Stimulated activated CD8-positive, alpha-beta memory T cell treated with anti-CD3 and anti-CD28 coated beads, Interleukin-12 subunit alpha, Interleukin-12 subunit beta, amount 100 ng/mL, for 24 hours (primary cell): ENCODE data around the gene SMYD3.
A peak's percentile ranks its signal among the peaks of the same experiment; 100 is the strongest.

ENCODE experiments used
- DNase-seq: peaks from one replicate; pipeline ENCODE4 v3.0.0-alpha.2; 2020; ENCODE audit errors: extremely low read depth

Gene SMYD3

GRCh38 chr1:246470585-246470984 is 36.5 kb downstream of the SMYD3 start:
- no peak for DNase-seq

GRCh38 chr1:246462986-246463385 is 44.1 kb downstream of the SMYD3 start:
- DNase-seq = no peak

GRCh38 chr1:246460406-246460805 is 46.7 kb downstream of the SMYD3 start:
- DNase-seq = no peak

DNA sequence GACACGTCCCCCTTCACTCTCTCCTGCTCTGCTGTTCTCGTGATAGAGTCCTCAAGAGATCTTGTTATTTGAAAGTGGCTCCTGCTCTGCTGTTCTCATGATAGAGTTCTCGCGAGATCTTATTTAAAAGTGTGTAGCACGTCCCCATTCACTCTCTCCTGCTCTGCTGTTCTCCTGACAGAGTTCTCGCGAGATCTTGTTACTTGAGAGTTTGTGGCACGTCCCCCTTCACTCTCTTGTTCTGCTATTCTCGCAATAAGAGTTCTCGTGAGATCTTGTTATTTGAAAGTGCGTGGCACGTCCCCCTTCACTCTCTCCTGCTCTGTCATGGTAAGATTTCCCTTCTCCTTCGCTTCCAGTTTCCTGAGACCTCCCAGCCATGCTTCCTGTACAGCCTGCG is 47.9 kb downstream of the SMYD3 start:
- no peak for DNase-seq

GRCh38 chr1:246455476-246455875 is 51.6 kb downstream of the SMYD3 start:
- no peak for DNase-seq

GRCh38 chr1:246454655-246455054 is 52.4 kb downstream of the SMYD3 start:
- no peak for DNase-seq

DNA sequence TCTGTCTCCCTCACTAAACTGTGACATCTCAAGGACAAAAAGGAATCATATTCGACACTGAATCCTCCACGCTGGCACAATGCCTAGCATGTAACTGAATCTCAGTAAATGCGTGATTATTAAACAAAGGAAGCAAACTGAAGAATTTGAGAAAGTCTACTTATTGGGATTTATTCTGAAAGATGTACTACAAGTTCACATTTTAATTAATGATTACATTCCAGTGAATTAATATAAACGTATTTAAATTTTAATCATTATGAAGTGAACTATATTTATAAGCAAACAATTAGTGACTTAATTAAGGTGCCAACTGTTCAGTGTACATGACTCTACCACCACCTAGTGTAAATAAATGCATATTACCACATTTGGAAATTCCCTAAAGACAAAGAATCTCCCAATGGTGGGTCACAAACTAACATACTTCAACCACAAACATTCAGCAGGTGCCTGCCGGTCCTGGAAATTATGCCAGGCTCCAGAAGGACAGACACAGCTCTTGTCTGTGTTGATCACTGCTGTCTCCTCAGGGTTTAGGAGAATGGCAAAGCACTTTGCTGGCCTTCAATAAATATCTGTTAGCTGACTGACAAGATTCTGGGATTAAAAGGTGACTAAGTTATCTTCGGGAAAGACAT is 56.3 kb downstream of the SMYD3 start:
- DNase-seq = no peak

- no peak for DNase-seq
Measured at GRCh38 chr1:246448373-246448772, 58.7 kb downstream of the SMYD3 start.

- no peak for DNase-seq
Measured at GRCh38 chr1:246447501-246447900, 59.6 kb downstream of the SMYD3 start.

DNA sequence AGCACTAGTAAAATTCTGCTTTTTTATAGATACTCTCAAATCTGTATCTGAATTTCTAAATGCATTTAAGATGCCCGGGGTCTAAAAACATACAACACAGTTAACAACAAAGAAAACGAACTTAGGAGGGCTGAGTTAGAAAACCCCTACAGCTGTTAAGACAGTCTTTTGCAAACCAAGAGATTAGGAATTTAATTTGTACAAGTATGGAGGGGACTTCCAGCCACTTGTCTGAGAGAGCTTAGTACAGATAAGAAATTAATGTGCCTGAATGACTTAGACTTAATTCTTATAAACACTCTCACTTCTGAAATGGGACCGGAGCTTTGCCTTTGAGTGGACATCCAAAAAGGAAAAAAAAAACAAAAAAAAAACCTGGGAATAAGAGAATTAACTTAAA is 61.6 kb downstream of the SMYD3 start:
- no peak for DNase-seq

- no peak for DNase-seq
Measured at GRCh38 chr1:246444617-246445016, 62.5 kb downstream of the SMYD3 start.

GRCh38 chr1:246437961-246438360 is 69.1 kb downstream of the SMYD3 start:
- DNase-seq = no peak

DNA sequence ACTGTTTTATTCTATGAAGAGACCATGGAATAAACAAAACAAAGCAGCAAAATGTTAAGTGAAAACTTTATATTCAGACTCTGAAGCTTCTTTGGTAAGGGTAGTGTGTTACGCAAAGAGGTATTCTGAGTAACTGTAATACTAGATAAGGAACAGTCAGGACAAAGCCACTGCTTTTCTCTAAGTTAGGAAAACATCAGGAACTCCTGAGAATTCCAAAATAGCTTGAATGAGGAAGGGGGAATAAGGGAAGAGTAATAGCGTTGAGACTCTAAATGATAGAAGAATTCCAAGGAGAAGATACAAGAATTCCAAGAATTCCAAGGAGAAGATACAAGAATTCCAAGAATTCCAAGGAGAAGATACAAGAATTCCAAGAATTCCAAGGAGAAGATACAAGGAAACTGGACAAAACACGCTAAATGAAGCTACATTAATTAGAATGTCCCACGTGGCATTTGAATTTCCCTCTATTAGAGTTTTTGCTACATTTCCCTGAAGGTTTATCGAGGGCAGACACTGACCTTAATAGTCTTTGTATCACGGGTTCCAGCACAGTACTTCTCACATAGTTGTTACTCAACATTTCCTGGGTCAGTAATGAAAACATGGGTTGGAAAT is 71.5 kb downstream of the SMYD3 start:
- DNase-seq = no peak

DNA sequence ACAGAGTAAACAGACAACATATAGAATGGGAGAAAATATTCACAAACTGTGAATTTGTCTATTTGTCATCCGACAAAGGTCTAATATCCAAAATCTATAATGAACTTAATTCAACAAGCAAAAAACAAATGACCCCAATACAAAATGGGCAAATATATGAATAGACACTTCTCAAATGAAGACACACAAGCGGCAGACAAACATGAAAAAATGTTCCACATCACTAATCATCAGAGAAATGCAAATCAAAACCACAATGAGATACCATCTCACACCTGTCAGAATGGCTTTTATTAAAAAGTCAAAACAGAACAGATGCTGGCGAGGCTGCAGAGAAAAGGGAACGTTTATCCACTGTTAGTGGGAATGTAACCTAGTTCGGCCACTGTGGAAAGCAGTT is 72.7 kb downstream of the SMYD3 start:
- DNase-seq = no peak

GRCh38 chr1:246428542-246429308 is 78.4 kb downstream of the SMYD3 start:
- DNase-seq = peak; percentile 10

- no peak for DNase-seq
Measured at GRCh38 chr1:246427611-246428010, 79.5 kb downstream of the SMYD3 start.

- DNase-seq = no peak
Measured at GRCh38 chr1:246425895-246426294, 81.2 kb downstream of the SMYD3 start.

DNA sequence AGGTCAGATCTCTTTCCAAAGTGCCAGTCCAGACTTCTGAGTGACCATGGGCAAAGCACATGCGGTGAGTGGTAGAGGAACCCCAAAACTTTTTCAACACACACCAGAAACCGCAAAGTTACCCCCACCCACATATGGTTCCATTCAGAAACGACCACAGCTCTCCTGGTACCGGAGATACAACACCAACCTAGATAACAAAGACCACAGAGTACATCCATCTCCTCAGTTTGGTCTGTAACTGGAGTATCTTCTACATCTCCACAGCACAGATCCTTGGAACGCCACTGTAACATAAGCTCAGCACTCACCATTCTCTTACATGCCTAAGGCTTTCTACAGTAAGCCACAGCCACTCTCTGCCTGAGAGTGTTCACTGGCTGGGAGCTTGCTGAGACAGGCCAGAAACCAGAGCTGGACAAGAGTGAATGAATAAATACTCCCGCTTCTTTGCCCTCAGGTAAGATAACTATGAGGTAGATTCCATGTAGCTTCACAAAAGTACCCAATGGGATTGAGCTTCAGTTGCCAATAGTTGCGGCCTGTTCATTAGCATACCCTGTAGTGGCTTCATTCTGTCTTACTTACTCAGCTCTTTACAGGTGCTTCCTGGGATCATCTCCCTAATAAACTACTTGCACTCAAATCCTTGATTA is 81.8 kb downstream of the SMYD3 start:
- DNase-seq = no peak

DNA sequence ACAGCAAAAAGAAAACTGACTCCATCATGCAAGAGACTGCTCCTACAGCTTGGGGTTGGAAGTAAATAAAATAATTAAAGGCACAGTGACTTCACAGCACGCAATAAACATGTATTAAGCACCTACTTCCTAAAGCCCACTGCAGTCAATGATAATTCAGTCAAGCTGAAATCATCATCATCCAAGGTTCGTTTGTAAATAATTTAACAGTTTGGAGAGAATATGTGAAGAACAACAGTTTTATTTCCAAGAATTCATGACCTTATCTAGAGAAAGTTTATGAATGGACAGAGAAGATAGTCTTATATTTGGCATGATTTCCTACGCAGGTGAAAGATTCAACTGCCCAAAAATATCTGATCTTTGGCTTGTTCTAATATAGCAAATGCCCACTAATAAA is 86.8 kb downstream of the SMYD3 start:
- DNase-seq = no peak

DNA sequence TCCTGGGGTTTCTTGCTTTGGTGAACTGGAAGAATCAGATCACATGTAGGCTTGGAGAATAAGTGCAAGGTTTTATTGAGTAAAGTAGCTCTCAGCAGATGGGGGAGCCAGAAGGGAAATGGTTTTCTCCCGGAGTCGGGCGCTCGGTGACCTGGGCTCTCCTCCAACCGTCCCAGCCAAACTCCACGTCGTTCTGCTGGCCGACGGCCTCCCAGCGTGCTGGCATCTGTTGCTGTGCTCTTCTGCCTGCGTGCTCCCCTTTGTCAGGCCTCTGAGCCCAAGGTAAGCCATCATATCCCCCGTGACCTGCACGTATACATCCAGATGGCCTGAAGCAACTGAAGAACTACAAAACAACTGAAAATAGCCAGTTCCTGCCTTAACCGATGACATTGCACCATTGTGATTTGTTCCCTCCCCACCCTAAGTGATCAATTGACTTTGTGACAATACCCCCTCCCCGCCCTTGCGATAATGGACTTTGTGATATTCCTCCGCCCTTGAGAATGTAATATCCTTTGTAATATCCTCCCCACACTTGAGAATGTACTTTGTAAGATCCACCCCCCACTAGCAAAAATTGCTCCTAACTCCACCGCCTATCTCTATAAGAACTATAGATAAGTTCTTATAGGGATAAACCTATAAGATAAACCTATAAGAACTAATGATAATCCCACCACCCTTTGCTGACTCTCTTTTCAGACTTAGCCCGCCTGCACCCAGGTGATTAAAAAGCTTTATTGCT is 88.3 kb downstream of the SMYD3 start:
- no peak for DNase-seq

DNA sequence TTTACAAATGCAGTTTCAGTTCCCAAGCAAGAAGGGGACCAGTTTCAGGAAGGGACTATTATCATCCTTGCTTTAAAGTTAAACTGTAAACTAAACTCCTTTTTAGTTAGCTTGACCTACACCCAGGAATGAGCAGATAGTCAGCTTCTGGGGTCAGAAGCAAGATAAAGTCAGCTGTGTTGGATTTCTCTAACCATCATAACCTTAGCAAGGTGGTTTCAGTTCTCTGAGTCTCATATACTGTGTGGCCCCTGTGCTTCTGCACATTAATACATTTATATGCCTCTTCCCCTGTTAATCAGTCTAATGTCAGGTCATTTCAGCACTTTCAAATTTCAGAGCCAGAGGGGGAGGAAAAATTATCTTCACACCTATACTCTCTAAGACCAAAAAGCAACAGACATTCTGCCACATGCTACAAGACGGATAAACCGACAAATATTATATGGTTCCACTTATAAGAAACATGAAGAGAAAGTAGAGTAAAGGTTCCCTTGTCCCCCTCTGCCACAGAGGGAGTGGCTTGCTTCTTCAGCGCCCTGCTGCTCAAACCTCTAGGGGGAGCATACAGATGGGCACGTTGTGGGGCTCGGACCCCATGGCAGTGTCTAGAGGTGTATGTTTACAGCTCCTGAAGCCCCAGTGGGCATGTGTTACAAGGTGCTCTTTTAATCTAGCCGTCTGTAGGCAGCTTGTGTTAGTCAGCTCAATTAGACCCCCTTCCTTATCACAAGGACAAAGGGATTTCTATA is 89.1 kb downstream of the SMYD3 start:
- no peak for DNase-seq
